Uterus (tissue), 4 donors: ENCODE measurements around the gene PACRG. TPM values are rescaled to one million over a fixed set of nuclear protein-coding genes. Genes with fewer than 3 reads are reported as not detected.

ENCODE experiments used
- DNase-seq, 2 donors: peaks; one replicate each; pipeline ENCODE4 v3.0.0-alpha.2; 2019 to 2020
- H3K27ac ChIP-seq, 2 donors: fragments of 200-600 bp; sonication (generic); 1 replicate in 1 of 2; 2 replicates in 1 of 2; pipeline ENCODE4 v1.5.1; 2016 to 2018
- H3K27me3 ChIP-seq, 2 donors: fragments of 200-600 bp; sonication (generic); one replicate each; pipeline ENCODE4 v1.5.1; 2018 to 2019; ENCODE audit warnings: control low read depth in 1 of 2
- H3K36me3 ChIP-seq, 2 donors: fragments of 200-600 bp; sonication (generic); one replicate each; pipeline ENCODE4 v1.5.1; 2019; ENCODE audit warnings: control low read depth in 1 of 2
- H3K4me1 ChIP-seq, 2 donors: fragments of 200-600 bp; sonication (generic); one replicate each; pipeline ENCODE4 v1.5.1; 2018 to 2019; ENCODE audit warnings: control low read depth in 1 of 2
- H3K4me3 ChIP-seq, 2 donors: fragments of 200-600 bp; sonication (generic); 1 replicate in 1 of 2; 2 replicates in 1 of 2; pipeline ENCODE4 v1.5.1; 2018 to 2019; ENCODE audit warnings: mild to moderate bottlenecking in 1 of 2
- H3K9me3 ChIP-seq, 2 donors: fragments of 200-600 bp; sonication (generic); one replicate each; pipeline ENCODE4 v1.5.1; 2019; ENCODE audit warnings: control low read depth in 1 of 2
- CTCF ChIP-seq, 4 experiments: fragments of 200-600 bp in 2 of 4; fragments of 450-650 bp in 2 of 4; sonication (generic) in 2 of 4; IDR thresholded peaks; one replicate each; pipeline ENCODE4 v1.5.1; 2016 to 2019; ENCODE audit warnings: antibody characterized with exemption in 4 of 4, mild to moderate bottlenecking in 2 of 4, moderate library complexity in 1 of 4
- POLR2A ChIP-seq, 2 donors: fragments of 450-650 bp; IDR thresholded peaks; one replicate each; pipeline ENCODE4 v1.6.1; 2016; ENCODE audit warnings: antibody characterized with exemption in 2 of 2, mild to moderate bottlenecking in 1 of 2, moderate library complexity in 1 of 2
- intact Hi-C: fragments of 100-400 bp; cut with DNase I; formaldehyde crosslinking; loops from one replicate; pipeline ENCODE4 v1.15.1; 2023; ENCODE audit warnings: low total_unique reads
- total RNA-seq, 4 donors: library from RNA; depleted of rRNA in 3 of 4; stranded (reverse); fragments of >200 nt in 3 of 4; gene quantifications; one replicate each; pipeline versions ENCODE4 v1.1.0 to v1.2.4, GENCODE V29; 2014 to 2023
- donor health status: DM: yes; HTN: yes; CAD: no.

The PACRG gene
- total RNA-seq, 4 donors from 2014 or later = 4.6 to 12.3 (median 7.5) TPM

GRCh38 chr6:162711376-162711775, 16.4 kb upstream of the PACRG start:
- Histone ChIP-seq H3K27ac (no peak overlapping the region), H3K9me3 (no peaks in the 10 kb centered on the region), H3K36me3 (no peaks in the 10 kb centered on the region), H3K4me1 (no peaks in the 10 kb centered on the region), H3K27me3 (no peaks in the 10 kb centered on the region), H3K4me3 (no peak overlapping the region)
- intact Hi-C loops = no loop called here
- TF ChIP-seq POLR2A (IDR thresholded peaks at IDR 0.05) (no peak), CTCF (IDR thresholded peaks at IDR 0.05) (no peak)
- DNase-seq = no peak

- H3K27ac ChIP-seq = no peak overlapping the region
- no peaks in the 10 kb centered on the region for H3K4me1 ChIP-seq
- H3K9me3 ChIP-seq = no peaks in the 10 kb centered on the region
- no peaks in the 10 kb centered on the region for H3K36me3 ChIP-seq
- H3K27me3 ChIP-seq = no peaks in the 10 kb centered on the region
- H3K4me3 ChIP-seq = no peak overlapping the region
- TF ChIP-seq POLR2A (IDR thresholded peaks at IDR 0.05) (no peak), CTCF (IDR thresholded peaks at IDR 0.05) (no peak)
- no peak for DNase-seq
- intact Hi-C loops = no loop called here
Measured at GRCh38 chr6:162712694-162713093, 15.1 kb upstream of the PACRG start.

GRCh38 chr6:162713974-162714780, 13.6 kb upstream of the PACRG start:
- no peaks in the 10 kb centered on the region for H3K9me3 ChIP-seq
- no peaks in the 10 kb centered on the region for H3K4me1 ChIP-seq
- no peaks in the 10 kb centered on the region for H3K27me3 ChIP-seq
- no peaks in the 10 kb centered on the region for H3K36me3 ChIP-seq
- DNase-seq = no peak
- H3K4me3 ChIP-seq = no peak overlapping the region
- intact Hi-C loops = no loop called here
- TF ChIP-seq CTCF (IDR thresholded peaks at IDR 0.05) (no peak), POLR2A (IDR thresholded peaks at IDR 0.05) (no peak)
- H3K27ac ChIP-seq = no peak overlapping the region

- Histone ChIP-seq H3K4me3 (no peak overlapping the region), H3K36me3 (no peaks in the 10 kb centered on the region), H3K27me3 (no peaks in the 10 kb centered on the region), H3K27ac (no peak overlapping the region), H3K9me3 (no peaks in the 10 kb centered on the region), H3K4me1 (no peaks in the 10 kb centered on the region)
- DNase-seq = no peak
- no peak for TF ChIP-seq POLR2A (IDR thresholded peaks at IDR 0.05)
- no peak for TF ChIP-seq CTCF (IDR thresholded peaks at IDR 0.05)
- intact Hi-C loops = no loop called here
Measured at GRCh38 chr6:162715601-162716000, 12.2 kb upstream of the PACRG start.

DNA sequence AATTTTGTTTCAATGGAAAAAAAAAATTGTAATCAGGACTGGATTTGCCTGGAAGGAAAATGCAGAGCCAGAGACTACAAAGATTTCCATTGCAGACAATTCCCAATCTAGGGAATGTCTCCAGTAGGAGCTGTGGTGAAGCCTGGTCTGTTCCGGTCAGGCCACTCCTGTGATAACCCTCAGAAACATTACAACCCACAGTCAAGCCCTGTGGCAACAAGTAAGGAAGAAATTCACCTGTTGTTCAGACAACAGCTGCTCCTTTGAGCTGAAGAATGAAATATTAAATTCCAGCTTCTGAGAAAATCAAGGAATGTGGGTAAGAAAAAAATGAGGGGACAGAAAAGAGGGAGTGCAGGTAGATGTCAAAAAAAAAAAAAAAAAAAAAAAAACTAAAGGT, 8.2 kb upstream of the PACRG start:
- Histone ChIP-seq H3K36me3 (no peaks in the 10 kb centered on the region), H3K27ac (no peak overlapping the region), H3K4me1 (no peaks in the 10 kb centered on the region), H3K27me3 (no peaks in the 10 kb centered on the region), H3K4me3 (no peak overlapping the region), H3K9me3 (no peaks in the 10 kb centered on the region)
- TF ChIP-seq POLR2A (IDR thresholded peaks at IDR 0.05) (no peak), CTCF (IDR thresholded peaks at IDR 0.05) (no peak)
- DNase-seq = no peak
- intact Hi-C loops = no loop called here
